Measurements from ENCODE around the gene KRT10. TPM values are rescaled to one million over a fixed set of nuclear protein-coding genes. Genes with fewer than 3 reads are reported as not detected.

The KRT10 gene
- total RNA-seq, 1 experiment from 2014 or later: 48.6 TPM

DNA sequence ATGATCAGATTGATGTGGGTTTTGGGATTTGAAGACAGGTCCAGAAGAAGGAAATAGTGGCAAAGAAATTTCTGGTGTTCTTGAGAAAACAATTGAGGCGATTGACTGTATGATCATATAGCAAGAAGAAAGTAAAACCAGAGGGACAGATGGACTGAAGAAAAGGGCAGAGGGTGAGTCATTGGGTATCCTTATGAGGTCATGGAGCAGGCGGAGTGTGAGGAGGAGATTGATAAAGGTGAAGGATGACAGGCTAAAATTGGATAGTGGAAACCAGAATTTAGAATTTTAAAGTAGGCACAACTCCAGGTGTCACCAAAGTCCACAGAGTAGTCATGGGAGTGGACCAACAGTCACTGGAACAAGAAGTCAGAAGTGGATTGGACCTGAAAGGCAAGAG, 21.3 kb downstream of the KRT10 start:
- Histone ChIP-seq H3K4me3 (ENCODE audit: low read depth, low read length) (no peak overlapping the region), H3K9me3 (no peaks in the 10 kb centered on the region), H3K36me3 (ENCODE audit: control insufficient read depth, insufficient read depth, low read length) (no peaks in the 10 kb centered on the region), H3K27me3 (replicated peaks; ENCODE audit: control insufficient read depth, insufficient read depth, low read length) (no peaks in the 10 kb centered on the region), H3K4me1 (0 out of 2 replicates have a peak, but pooled peaks cover 5% of the 10 kb centered on the region)
- Mint-ChIP-seq H3K4me1 (ENCODE audit: low read depth, unreplicated experiment) (no peaks in the 10 kb centered on the region), H3K27me3 (ENCODE audit: insufficient read depth, unreplicated experiment) (peaks cover 4% of the 10 kb centered on the region), H3K4me3 (ENCODE audit: unreplicated experiment) (no peak overlapping the region), H3K36me3 (ENCODE audit: insufficient read depth, unreplicated experiment) (no peaks in the 10 kb centered on the region), H3K9me3 (ENCODE audit: unreplicated experiment) (no peaks in the 10 kb centered on the region), H3K27ac (ENCODE audit: unreplicated experiment) (no peak overlapping the region)
- DNase-seq: no peak
- no TSS peak for BruUV-seq (replicated peaks)
- POLR2A ChIA-PET: no interaction called here
- TF ChIP-seq, protein P1, sequence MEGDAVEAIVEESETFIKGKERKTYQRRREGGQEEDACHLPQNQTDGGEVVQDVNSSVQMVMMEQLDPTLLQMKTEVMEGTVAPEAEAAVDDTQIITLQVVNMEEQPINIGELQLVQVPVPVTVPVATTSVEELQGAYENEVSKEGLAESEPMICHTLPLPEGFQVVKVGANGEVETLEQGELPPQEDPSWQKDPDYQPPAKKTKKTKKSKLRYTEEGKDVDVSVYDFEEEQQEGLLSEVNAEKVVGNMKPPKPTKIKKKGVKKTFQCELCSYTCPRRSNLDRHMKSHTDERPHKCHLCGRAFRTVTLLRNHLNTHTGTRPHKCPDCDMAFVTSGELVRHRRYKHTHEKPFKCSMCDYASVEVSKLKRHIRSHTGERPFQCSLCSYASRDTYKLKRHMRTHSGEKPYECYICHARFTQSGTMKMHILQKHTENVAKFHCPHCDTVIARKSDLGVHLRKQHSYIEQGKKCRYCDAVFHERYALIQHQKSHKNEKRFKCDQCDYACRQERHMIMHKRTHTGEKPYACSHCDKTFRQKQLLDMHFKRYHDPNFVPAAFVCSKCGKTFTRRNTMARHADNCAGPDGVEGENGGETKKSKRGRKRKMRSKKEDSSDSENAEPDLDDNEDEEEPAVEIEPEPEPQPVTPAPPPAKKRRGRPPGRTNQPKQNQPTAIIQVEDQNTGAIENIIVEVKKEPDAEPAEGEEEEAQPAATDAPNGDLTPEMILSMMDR (IDR thresholded peaks at IDR 0.05; ENCODE audit: insufficient read depth in 1 of 2, low read depth in 1 of 2, low read length in 1 of 2, severe bottlenecking in 1 of 2, unreplicated experiment in 1 of 2): no peak
- CTCF ChIA-PET: no interaction called here
- intact Hi-C loops (cut with micrococcal nuclease; ENCODE audit: unreplicated experiment): loop anchor here (5.0 kb wide), 3 partner anchors 51 to 846 kb away; no protein-coding TSS in a partner anchor

DNA sequence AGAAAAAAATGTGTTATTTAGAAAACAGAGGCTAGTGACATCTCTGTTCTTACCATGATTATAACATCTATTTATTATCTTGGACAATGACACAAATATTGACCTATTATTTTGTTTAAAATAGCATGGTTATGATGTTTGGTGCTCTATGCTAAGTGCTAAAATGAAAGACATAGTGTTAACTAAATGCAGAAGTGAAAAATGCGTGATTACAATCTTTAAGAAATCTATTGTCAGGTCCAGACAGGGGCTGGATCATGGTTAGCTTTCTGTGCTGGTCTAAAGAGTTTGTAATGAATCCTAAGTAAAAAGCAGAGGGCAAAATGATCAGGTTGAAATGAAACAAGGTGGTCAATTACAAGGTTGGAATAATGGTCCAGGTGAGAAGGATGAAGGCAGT, 22.0 kb downstream of the KRT10 start:
- DNase-seq: no peak
- intact Hi-C loops (cut with micrococcal nuclease; ENCODE audit: unreplicated experiment): loop anchor here (5.0 kb wide), 3 partner anchors 52 to 847 kb away; no protein-coding TSS in a partner anchor
- peaks cover 6% of the 10 kb centered on the region for H3K27me3 Mint-ChIP-seq (ENCODE audit: insufficient read depth, unreplicated experiment)
- H3K27ac Mint-ChIP-seq (ENCODE audit: unreplicated experiment): no peak overlapping the region
- no peaks in the 10 kb centered on the region for H3K36me3 ChIP-seq (ENCODE audit: control insufficient read depth, insufficient read depth, low read length)
- POLR2A ChIA-PET: no interaction called here
- H3K36me3 Mint-ChIP-seq (ENCODE audit: insufficient read depth, unreplicated experiment): no peaks in the 10 kb centered on the region
- no peaks in the 10 kb centered on the region for H3K9me3 ChIP-seq
- TF ChIP-seq, protein P1 (IDR thresholded peaks at IDR 0.05; ENCODE audit: insufficient read depth in 1 of 2, low read depth in 1 of 2, low read length in 1 of 2, severe bottlenecking in 1 of 2, unreplicated experiment in 1 of 2): no peak
- no TSS peak for BruUV-seq (replicated peaks)
- no peaks in the 10 kb centered on the region for H3K27me3 ChIP-seq (replicated peaks; ENCODE audit: control insufficient read depth, insufficient read depth, low read length)
- H3K4me1 Mint-ChIP-seq (ENCODE audit: low read depth, unreplicated experiment): no peaks in the 10 kb centered on the region
- no peak overlapping the region for H3K4me3 ChIP-seq (ENCODE audit: low read depth, low read length)
- H3K4me3 Mint-ChIP-seq (ENCODE audit: unreplicated experiment): no peak overlapping the region
- CTCF ChIA-PET: no interaction called here
- no peaks in the 10 kb centered on the region for H3K9me3 Mint-ChIP-seq (ENCODE audit: unreplicated experiment)
- H3K4me1 ChIP-seq: 0 out of 2 replicates have a peak, but pooled peaks cover 5% of the 10 kb centered on the region

DNA sequence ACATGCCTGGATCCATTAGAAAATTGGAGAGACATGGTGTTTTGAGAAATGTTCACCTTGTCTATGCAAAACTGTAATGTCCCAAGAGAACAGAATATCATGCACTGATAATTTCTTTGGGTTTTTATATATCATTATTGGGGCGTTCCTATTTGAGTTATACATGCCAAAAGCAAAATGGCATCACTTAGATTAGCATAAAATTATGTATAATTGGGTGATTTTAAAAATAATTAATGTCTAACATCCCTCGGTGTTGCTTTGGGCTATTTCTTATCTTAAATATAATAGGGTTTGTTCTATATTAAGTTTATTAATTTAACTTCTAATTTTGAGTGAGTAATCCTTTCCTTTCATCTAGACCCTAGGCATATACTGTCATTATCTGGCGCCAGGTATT, 22.6 kb downstream of the KRT10 start, which contains the start of gene KRT28:
Gene KRT28, minus strand, starts transcription at position 101 of the 400 bp plus-strand sequence. Its CDS starts 66 bp downstream, at position 35.
- no peaks in the 10 kb centered on the region for H3K36me3 ChIP-seq (ENCODE audit: control insufficient read depth, insufficient read depth, low read length)
- no peak within 1 kb of the TSS for H3K4me3 Mint-ChIP-seq (ENCODE audit: unreplicated experiment)
- no peaks in the 10 kb centered on the region for H3K9me3 ChIP-seq
- BruUV-seq (replicated peaks): no TSS peak
- TF ChIP-seq, protein P1 (IDR thresholded peaks at IDR 0.05; ENCODE audit: insufficient read depth in 1 of 2, low read depth in 1 of 2, low read length in 1 of 2, severe bottlenecking in 1 of 2, unreplicated experiment in 1 of 2): no peak
- H3K27me3 Mint-ChIP-seq (ENCODE audit: insufficient read depth, unreplicated experiment): peaks cover 6% of the 10 kb centered on the region
- 0 out of 2 replicates have a peak, but pooled peaks cover 5% of the 10 kb centered on the region for H3K4me1 ChIP-seq
- no peaks in the 10 kb centered on the region for H3K9me3 Mint-ChIP-seq (ENCODE audit: unreplicated experiment)
- H3K4me3 ChIP-seq (ENCODE audit: low read depth, low read length): no peak within 1 kb of the TSS
- intact Hi-C loops (cut with micrococcal nuclease; ENCODE audit: unreplicated experiment): loop anchor here (5.0 kb wide), 3 partner anchors 52 to 847 kb away; no protein-coding TSS in a partner anchor
- CTCF ChIA-PET: no interaction called here
- DNase-seq: no peak
- H3K4me1 Mint-ChIP-seq (ENCODE audit: low read depth, unreplicated experiment): no peaks in the 10 kb centered on the region
- no peaks in the 10 kb centered on the region for H3K27me3 ChIP-seq (replicated peaks; ENCODE audit: control insufficient read depth, insufficient read depth, low read length)
- no peak within 1 kb of the TSS for H3K27ac Mint-ChIP-seq (ENCODE audit: unreplicated experiment)
- H3K36me3 Mint-ChIP-seq (ENCODE audit: insufficient read depth, unreplicated experiment): no peaks in the 10 kb centered on the region
- POLR2A ChIA-PET: no interaction called here
